Measurements from ENCODE around the gene SRCAP.

GRCh38 chr16:30786115-30786935 lies 87.4 kb downstream of the SRCAP start:
- TF ChIP-seq CTCF (IDR thresholded peaks at IDR 0.05): no peak
- TF ChIP-seq ATF1 (CRISPR knock-in tag; IDR thresholded peaks at IDR 0.05): no peak
- TF ChIP-seq NR3C1 (CRISPR knock-in tag; conservative IDR thresholded peaks at IDR 0.05; ENCODE audit: low read depth): no peak
- no peak for TF ChIP-seq ZNF138 (CRISPR knock-in tag; conservative IDR thresholded peaks at IDR 0.05)
- TF ChIP-seq RELA (CRISPR knock-in tag; IDR thresholded peaks at IDR 0.05; ENCODE audit: borderline replicate concordance): no peak
- no peak for TF ChIP-seq ETV6 (CRISPR knock-in tag; IDR thresholded peaks at IDR 0.05)
- TF ChIP-seq CBFB (CRISPR knock-in tag; IDR thresholded peaks at IDR 0.05; ENCODE audit: low read depth): no peak
- TF ChIP-seq OVOL2 (CRISPR knock-in tag; IDR thresholded peaks at IDR 0.05; ENCODE audit: borderline replicate concordance): no peak

Measured in WTC11 (cell line).